ENCODE measurements around the gene NAA15.

DNA sequence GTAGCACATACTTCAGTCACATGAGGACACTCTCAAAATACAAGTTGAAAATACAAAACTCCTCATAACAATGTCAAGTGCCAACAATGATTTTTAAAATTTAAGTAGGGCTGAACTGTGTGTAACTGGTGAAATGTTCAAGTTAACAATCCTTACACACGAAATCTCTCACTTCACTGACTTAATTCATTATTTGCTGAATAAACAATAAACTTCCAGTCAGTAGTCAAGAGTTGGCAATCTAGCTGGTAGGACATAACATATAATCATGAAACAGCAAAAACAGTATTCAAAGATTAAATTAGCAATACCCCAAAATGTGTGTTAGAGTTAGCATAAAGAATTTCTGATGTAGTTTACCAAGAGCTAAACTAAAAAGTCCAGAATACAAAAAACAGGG lies 150.7 kb downstream of the NAA15 start:
- no peak for TF ChIP-seq POLR2A (IDR thresholded peaks at IDR 0.05; ENCODE audit: low read length)
- TF ChIP-seq GATA1 (IDR thresholded peaks at IDR 0.05; ENCODE audit: low read depth, low read length) = no peak

Measured in erythroblast (primary cell).